GM19463 (cell line): Measurements from ENCODE around the gene SCAF1.

ENCODE experiments used
- ATAC-seq: cut with Tn5 transposase; IDR thresholded peaks from one replicate; pipeline ENCODE4 v1.9.1; 2021; ENCODE audit warnings: mild to moderate bottlenecking, moderate library complexity; ENCODE audit not compliant: unreplicated experiment

The SCAF1 gene

GRCh38 chr19:49642492-49643035, 555 bp downstream of the SCAF1 start:
- no peak for ATAC-seq

- no peak for ATAC-seq
Observed at GRCh38 chr19:49643466-49643865, 1.5 kb downstream of the SCAF1 start.

GRCh38 chr19:49645592-49645991, 3.6 kb downstream of the SCAF1 start:
- ATAC-seq = no peak

DNA sequence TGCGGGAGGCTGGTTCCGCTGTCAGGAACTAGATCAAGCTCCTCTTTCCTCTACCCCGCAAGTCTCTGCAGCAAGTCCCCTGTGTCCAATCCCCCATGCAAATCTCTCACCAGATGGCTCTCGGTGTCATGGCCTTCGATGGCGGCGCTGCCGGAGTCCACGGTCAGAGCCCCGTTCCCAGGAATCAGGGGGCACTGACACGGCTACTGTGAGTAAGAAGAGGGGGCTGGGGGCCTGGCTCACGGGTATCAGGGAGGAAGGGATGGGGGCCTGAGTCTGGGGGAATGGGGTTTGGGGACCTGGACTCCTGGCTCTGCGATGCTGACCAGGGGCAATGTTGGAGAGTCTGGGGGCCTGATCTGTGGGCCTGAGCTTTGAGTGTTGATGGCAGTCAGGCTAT, 4.0 kb downstream of the SCAF1 start:
- ATAC-seq = no peak

DNA sequence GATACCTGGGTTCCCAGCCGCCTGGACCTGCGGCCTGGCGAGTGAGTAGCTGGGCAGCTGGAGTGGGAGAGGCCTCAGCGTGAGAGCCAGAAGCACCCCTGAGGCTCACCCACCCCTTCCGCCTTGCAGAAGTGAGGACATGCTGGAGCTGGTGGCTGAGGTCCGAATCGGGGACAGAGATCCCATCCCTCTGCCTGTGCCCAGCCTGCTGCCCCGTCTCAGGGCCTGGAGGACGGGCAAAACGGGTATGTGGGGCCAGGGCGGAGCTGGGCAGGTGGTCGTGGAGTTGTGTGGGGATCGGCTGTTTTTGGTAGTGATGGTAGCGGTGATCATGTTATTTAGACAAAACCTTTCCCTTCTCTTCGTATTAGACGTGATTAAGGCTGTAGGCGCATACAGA, 4.6 kb downstream of the SCAF1 start:
- ATAC-seq = no peak

- ATAC-seq = no peak
Observed at GRCh38 chr19:49651029-49651819, 9.2 kb downstream of the SCAF1 start.

DNA sequence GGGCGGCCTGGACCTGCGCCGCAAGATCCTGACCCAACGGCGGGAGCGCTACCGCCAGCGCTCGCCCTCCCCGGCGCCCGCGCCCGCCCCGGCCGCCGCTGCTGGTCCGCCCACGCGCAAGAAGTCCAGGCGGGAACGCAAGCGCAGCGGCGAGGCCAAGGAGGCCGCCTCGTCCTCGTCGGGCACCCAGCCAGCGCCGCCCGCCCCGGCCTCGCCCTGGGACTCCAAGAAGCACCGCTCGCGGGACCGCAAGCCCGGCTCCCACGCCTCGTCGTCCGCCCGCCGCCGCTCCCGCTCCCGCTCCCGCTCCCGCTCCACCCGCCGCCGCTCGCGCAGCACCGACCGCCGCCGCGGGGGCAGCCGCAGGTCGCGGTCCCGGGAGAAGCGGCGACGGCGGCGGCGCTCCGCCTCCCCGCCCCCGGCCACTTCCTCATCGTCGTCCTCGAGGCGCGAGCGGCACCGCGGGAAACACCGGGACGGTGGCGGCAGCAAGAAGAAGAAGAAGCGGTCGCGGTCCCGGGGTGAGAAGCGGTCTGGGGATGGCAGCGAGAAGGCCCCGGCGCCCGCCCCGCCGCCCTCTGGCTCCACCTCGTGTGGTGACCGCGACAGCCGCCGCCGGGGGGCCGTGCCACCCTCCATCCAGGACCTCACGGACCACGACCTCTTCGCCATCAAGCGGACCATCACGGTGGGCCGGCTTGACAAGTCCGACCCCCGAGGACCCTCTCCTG, 10.0 kb downstream of the SCAF1 start:
- no peak for ATAC-seq

DNA sequence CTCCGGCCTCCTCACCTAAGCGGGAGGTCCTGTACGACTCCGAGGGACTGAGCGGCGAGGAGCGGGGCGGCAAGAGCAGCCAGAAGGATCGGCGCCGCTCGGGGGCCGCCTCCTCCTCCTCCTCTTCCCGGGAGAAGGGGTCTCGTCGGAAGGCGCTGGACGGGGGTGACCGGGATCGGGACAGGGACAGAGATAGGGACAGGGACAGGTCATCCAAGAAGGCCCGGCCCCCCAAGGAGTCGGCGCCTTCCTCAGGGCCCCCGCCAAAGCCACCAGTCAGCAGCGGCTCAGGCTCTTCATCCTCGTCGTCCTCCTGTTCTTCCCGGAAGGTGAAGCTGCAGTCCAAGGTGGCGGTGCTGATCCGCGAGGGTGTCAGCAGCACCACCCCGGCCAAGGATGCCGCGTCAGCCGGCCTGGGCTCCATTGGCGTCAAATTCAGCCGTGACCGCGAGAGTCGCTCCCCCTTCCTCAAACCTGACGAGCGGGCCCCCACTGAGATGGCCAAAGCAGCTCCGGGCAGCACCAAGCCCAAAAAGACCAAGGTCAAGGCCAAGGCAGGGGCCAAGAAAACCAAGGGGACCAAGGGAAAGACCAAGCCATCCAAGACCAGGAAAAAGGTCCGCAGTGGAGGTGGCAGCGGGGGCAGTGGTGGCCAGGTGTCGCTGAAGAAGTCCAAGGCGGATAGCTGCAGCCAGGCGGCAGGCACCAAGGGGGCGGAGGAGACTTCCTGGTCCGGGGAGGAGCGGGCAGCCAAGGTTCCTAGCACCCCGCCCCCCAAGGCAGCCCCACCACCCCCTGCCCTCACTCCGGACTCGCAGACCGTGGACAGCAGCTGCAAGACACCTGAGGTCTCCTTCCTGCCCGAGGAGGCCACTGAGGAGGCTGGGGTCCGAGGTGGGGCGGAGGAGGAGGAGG, 10.8 kb downstream of the SCAF1 start:
- ATAC-seq = no peak

- ATAC-seq = no peak
Observed at GRCh38 chr19:49653466-49653806, 11.4 kb downstream of the SCAF1 start.

- no peak for ATAC-seq
Observed at GRCh38 chr19:49654581-49654980, 12.6 kb downstream of the SCAF1 start.

DNA sequence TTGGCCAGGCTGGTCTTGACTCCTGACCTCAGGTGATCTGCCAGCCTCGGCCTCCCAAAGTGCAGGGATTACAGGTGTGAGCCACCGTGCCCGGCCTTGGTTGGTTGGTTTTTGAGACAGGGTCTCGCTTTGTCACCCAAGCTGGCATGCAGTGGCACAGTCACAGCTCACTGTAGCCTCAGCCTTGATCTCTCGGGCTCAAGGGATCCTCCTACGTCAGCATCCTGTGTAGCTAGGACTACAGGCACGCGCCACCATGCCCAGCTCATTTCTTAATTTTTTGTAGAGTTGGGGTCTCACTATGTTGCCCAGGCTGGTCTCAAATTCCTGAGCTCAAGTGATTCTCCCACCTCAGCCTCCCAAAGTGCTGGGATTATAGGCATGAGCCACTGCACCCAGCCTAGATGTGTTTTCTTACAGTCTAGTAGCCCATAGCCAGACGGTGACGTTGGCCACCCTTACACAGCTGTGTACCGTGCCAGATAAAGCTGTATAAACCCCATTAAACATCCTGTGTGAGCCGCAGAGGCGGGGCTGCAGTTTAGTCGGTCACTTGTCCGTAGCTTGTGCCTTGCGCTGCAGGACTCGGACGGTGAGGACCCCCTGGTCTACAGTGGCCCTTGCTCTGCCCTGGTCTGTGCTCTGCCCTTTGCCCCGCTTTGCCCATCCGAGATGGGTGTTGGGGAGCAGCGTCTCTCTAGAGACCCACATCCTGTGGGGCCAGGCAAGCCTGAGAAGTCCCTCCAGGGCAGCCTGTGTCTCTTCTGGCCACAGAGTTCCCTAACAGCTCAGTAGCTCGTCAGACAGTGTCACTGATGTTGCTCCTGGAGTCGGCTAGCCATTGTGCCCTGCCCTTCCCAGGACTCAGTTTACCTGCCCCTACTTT, 13.8 kb downstream of the SCAF1 start:
- no peak for ATAC-seq

GRCh38 chr19:49656456-49657109, 14.6 kb downstream of the SCAF1 start:
- no peak for ATAC-seq

DNA sequence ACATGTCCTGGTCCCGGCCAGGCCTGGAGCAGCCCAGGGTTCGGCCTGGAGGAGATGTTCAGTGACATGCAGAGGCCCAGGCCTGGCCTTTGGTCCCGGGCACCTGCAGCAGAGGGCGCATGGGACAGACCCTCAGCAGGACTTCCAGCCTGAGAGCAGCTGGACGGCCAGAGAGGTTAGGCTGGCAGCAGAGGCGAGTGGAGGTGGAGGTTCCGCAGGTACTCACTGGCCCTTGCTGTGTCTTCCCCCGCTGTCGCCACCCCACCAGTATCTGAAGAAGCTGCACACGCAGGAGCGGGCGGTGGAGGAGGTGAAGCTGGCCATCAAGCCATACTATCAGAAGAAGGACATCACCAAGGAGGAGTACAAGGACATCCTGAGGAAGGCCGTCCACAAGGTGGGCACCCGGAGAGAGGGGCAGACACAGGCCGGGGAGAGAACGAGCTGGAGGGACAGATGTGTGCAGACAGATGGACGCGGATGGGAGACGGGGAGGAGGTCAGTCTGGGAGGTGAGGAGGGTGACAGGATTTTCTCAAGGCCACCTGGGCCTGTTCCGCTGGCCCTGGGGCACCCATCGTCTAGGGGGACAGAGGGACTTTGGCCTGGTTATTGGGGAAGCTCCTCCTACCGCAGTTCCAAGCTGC, 15.6 kb downstream of the SCAF1 start:
- no peak for ATAC-seq

DNA sequence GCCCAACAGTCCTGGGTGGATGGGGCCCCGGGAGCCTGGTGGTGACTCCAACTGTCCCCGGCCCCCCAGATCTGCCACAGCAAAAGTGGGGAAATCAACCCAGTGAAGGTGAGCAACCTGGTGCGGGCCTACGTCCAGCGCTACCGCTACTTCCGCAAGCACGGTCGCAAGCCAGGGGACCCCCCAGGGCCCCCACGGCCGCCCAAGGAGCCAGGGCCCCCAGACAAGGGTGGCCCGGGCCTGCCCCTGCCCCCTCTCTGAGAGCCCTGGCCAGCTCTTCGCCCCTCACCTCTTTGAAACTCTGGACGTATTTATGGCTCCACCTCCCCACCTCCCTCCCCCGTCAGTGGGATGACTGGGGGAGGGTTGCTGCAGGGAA, 16.1 kb downstream of the SCAF1 start:
- ATAC-seq = no peak

DNA sequence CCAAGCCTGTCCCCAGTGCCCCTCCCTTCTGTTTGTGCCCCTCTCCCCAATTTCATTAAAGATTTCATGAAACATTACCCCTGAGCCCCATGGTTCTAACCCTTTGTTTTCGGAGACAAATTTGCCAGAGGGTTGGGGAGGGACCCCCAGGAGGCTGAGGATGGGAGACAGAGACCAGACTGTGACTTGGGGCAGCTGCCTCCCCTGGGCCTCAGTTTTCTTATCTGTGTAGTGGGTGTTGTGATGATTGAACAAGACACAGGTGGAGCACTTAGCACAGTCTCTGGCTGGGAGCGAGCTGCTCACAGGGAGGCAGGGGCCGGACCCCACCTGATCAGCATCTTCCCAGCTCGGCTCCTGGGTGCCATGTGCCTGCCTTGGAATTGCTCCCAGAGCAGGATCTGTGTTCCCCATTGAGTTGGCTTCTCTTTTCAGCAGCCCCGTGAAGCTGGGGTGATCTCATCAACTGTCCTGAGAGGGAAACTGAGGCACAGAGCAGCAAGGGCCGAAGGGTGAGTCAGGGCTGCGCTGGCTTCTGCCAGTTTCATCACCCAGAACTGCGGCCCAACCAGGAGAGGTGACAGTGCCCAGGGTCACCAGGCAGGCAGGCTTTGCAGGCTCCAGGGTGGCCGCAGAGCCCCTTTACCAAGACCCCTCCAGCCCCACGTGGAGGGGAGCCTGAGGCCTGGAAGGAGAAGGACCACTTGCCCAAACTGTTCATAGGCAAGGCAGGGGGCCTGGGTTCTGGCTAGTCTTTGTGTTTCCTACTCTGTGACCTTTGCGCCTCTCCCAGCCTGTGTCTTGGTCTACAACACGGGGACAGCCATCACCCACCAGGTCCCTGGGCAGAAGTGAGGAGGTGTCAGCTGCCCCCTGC, 16.8 kb downstream of the SCAF1 start:
- ATAC-seq = no peak

DNA sequence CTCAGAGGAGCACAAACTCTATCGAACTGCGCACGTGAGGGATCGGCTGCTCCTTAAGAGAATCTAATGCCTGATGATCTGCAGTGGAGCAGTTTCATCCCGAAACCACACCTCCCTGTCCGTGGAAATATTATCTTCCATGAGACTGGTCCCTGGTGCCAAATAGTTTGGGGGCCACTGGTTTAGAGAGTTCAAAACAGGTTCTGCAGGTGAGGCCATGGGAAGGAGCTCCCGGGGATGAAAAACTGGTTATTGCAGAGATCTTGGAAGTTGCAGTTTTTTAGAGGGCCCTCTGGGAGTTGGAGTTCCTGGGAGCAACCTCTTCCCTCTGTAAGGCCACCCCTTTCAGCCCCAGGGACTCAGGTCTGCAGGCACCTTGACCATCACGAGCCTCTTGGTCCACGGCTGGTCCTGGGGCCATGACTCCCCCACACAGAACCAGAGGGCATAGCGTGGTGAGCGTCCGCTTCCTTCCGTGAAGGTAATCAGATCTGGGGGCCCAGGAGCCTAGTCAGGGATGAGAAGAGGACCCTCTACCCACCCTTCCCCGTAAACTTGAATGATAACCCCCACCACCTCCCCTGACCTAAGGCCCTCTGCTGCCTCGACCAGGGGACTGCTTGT, 18.4 kb downstream of the SCAF1 start:
- ATAC-seq = no peak

GRCh38 chr19:49662011-49662410, 20.0 kb downstream of the SCAF1 start:
- no peak for ATAC-seq

- no peak for ATAC-seq
Observed at GRCh38 chr19:49663224-49663623, 21.2 kb downstream of the SCAF1 start.
